GDM1 (cell line): ENCODE measurements around the gene CDKN1B.

ENCODE experiments used
- DNase-seq: peaks from one replicate; lab custom pipeline; 2025; lab: John Stamatoyannopoulos, UW

CDKN1B gene

DNA sequence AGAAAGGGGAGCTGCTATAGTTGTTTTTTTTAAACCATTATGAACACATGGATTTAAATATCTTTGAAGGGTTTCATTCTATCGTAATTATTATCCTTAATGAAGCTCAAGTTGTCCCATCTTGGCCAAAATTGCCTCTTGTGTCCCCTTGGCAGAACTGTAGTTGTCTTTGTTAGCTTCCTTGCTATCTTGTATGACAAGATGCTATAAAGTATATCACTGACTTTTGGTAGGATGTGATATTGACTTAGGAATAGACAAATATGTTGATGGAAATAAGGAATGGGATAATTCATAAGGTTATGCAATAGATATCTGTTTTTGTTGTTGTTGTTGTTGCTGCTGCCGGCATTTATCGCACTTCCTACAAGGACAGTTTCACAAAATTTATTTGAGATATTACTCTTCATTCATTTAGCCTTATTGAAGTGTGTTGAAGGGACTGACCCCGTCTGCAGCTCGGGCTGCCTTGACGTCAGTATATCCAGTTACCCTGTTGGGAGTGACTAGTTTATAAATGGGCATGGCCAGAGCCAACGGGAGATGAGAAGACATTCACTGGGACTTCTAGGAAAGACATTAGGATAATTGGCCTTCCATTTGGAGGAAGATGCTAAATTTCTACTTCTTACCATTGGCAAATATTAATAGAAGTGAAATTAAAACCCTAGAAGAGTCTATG is 42.2 kb downstream of the CDKN1B start:
- no peak for DNase-seq

DNA sequence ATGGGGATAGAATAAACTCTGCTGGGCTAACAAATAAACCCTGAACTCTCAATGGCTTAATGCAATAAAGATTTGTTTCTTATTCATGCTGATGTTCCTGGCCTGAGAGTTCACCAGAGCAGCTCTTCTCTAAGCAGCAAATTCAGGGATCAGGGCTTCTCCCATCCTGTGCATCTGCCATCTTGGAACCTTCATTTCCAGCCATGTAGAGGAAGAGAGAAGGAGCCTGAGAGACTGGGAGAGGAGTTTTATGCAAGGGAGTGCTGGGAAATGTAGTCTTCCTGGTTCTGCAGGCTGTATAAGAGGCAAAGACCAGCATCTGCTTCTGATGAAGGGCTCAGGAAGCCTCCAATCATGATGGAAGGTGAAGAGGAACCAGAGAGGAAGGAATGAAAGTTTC is 47.7 kb downstream of the CDKN1B start:
- DNase-seq, result no peak

DNA sequence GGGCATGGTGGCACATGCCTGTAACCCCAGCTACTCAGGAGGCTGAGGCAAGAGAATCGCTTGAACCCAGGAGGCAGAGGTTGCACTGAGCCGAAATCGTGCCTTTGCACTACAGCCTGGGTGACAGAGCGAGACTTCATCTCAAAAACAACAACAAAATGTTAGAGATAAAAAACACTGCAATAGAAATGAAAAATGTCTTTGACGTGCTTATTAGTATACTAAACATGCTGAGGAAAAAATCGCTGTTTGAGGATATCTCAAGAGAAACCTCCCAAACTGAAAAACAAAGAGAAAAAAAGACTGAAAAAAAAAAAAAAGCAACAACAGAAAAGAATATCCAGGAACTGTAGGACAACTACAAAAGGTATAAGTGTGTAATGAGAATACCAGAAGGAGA is 53.1 kb downstream of the CDKN1B start:
- no peak for DNase-seq
